Type B pancreatic cell (in vitro differentiated cells): ENCODE results near the gene LITAFD. TPM values are rescaled to one million over a fixed set of nuclear protein-coding genes. Genes with fewer than 3 reads are reported as not detected.

Source experiments
- DNase-seq: peaks from one replicate; pipeline ENCODE4 v3.0.0; 2021; ENCODE audit warnings: mixed read lengths; ENCODE audit not compliant: unreplicated experiment; ENCODE audit errors: extremely low spot score
- H3K27ac Mint-ChIP-seq: 2 replicates; pipeline ENCODE4 v1.8.0; 2021; ENCODE audit warnings: mild to moderate bottlenecking, mixed read lengths
- H3K27me3 Mint-ChIP-seq: 2 replicates; pipeline ENCODE4 v1.8.0; 2021; ENCODE audit warnings: mixed read lengths
- H3K36me3 Mint-ChIP-seq: 2 replicates; pipeline ENCODE4 v1.8.0; 2021; ENCODE audit warnings: mixed read lengths
- H3K4me1 Mint-ChIP-seq: one replicate; pipeline ENCODE4 v1.8.0; 2021; ENCODE audit warnings: mixed read lengths; ENCODE audit not compliant: unreplicated experiment
- H3K4me3 Mint-ChIP-seq: 2 replicates; pipeline ENCODE4 v1.8.0; 2021; ENCODE audit warnings: mild to moderate bottlenecking, mixed read lengths
- H3K9me3 Mint-ChIP-seq: 2 replicates; pipeline ENCODE4 v1.8.0; 2021; ENCODE audit warnings: mixed read lengths
- CTCF ChIP-seq: fragments of 200-600 bp; sonication (generic); conservative IDR thresholded peaks from 2 replicates; pipeline ENCODE4 v1.5.0; 2021; ENCODE audit warnings: antibody characterized with exemption, mild to moderate bottlenecking
- total RNA-seq: library from RNA; stranded (reverse); gene quantifications from 2 replicates; pipeline ENCODE4 v1.2.1, GENCODE V29; 2021; ENCODE audit warnings: low replicate concordance

LITAFD gene
- total RNA-seq, 1 donor from 2014 or later = not detected

GRCh38 chr16:8905168-8905762, 23.1 kb downstream of the LITAFD start:
- H3K36me3 Mint-ChIP-seq = peaks cover 35% of the 10 kb centered on the region
- no peak overlapping the region for H3K4me3 Mint-ChIP-seq
- H3K27ac Mint-ChIP-seq = peak overlapping the region; percentile 28
- TF ChIP-seq CTCF = peak; percentile 54
- DNase-seq = no peak
- no peaks in the 10 kb centered on the region for H3K9me3 Mint-ChIP-seq
- H3K27me3 Mint-ChIP-seq = no peaks in the 10 kb centered on the region
- H3K4me1 Mint-ChIP-seq = no peaks in the 10 kb centered on the region

GRCh38 chr16:8905795-8906591, 23.8 kb downstream of the LITAFD start:
- no peaks in the 10 kb centered on the region for H3K4me1 Mint-ChIP-seq
- H3K4me3 Mint-ChIP-seq = no peak overlapping the region
- H3K9me3 Mint-ChIP-seq = no peaks in the 10 kb centered on the region
- H3K27me3 Mint-ChIP-seq = no peaks in the 10 kb centered on the region
- H3K27ac Mint-ChIP-seq = no peak overlapping the region
- no peak for DNase-seq
- peak; percentile 53 for TF ChIP-seq CTCF
- peaks cover 28% of the 10 kb centered on the region for H3K36me3 Mint-ChIP-seq

- no peaks in the 10 kb centered on the region for H3K27me3 Mint-ChIP-seq
- DNase-seq = no peak
- no peaks in the 10 kb centered on the region for H3K4me1 Mint-ChIP-seq
- H3K36me3 Mint-ChIP-seq = peaks cover 21% of the 10 kb centered on the region
- no peak overlapping the region for H3K4me3 Mint-ChIP-seq
- H3K9me3 Mint-ChIP-seq = no peaks in the 10 kb centered on the region
- no peak overlapping the region for H3K27ac Mint-ChIP-seq
- no peak for TF ChIP-seq CTCF
Measured at GRCh38 chr16:8907096-8907495, 24.9 kb downstream of the LITAFD start.

- peak overlapping the region; percentile 50 for H3K27ac Mint-ChIP-seq
- no peaks in the 10 kb centered on the region for H3K27me3 Mint-ChIP-seq
- no peak for TF ChIP-seq CTCF
- no peak for DNase-seq
- H3K9me3 Mint-ChIP-seq = no peaks in the 10 kb centered on the region
- no peaks in the 10 kb centered on the region for H3K4me1 Mint-ChIP-seq
- peaks cover 21% of the 10 kb centered on the region for H3K36me3 Mint-ChIP-seq
- no peak overlapping the region for H3K4me3 Mint-ChIP-seq
Measured at GRCh38 chr16:8908810-8909468, 26.8 kb downstream of the LITAFD start.

GRCh38 chr16:8910811-8911210, 28.7 kb downstream of the LITAFD start:
- H3K9me3 Mint-ChIP-seq = no peaks in the 10 kb centered on the region
- TF ChIP-seq CTCF = no peak
- peaks cover 5% of the 10 kb centered on the region for H3K4me1 Mint-ChIP-seq
- no peaks in the 10 kb centered on the region for H3K27me3 Mint-ChIP-seq
- DNase-seq = no peak
- peaks cover 26% of the 10 kb centered on the region for H3K36me3 Mint-ChIP-seq
- no peak overlapping the region for H3K4me3 Mint-ChIP-seq
- peak overlapping the region; percentile 91 for H3K27ac Mint-ChIP-seq
